Measurements from ENCODE around the gene CHMP4A.

CHMP4A gene

DNA sequence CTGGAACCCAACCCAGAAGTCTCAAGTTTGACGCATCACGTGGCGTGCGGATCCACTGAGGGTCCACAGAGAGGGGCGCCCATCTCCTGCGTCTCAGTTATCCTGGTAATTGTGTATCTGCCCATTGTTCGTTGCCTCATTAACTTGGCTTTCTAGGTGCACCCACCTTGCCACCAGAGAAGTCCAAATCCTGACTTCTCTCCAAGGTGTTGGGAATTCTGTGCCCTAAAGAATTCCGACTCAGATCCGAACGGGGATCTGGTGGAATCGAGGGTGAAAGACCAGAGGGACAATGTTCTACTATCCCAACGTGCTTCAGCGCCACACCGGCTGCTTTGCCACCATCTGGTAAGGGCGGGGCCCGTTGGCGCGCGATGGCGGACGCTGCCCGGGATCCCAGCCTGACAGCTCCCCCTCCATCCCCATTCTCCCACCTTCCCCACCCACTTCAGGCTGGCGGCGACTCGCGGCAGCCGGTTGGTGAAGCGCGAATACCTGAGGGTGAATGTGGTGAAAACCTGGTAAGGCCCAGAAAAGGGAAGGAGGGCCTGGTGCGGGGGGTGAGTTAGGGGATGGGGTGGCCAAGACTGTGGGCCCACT lies 40.9 kb downstream of the CHMP4A start:
- DNase-seq (ENCODE audit: low read depth): no peak
- TF ChIP-seq, protein P1, sequence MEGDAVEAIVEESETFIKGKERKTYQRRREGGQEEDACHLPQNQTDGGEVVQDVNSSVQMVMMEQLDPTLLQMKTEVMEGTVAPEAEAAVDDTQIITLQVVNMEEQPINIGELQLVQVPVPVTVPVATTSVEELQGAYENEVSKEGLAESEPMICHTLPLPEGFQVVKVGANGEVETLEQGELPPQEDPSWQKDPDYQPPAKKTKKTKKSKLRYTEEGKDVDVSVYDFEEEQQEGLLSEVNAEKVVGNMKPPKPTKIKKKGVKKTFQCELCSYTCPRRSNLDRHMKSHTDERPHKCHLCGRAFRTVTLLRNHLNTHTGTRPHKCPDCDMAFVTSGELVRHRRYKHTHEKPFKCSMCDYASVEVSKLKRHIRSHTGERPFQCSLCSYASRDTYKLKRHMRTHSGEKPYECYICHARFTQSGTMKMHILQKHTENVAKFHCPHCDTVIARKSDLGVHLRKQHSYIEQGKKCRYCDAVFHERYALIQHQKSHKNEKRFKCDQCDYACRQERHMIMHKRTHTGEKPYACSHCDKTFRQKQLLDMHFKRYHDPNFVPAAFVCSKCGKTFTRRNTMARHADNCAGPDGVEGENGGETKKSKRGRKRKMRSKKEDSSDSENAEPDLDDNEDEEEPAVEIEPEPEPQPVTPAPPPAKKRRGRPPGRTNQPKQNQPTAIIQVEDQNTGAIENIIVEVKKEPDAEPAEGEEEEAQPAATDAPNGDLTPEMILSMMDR (IDR thresholded peaks at IDR 0.05; ENCODE audit: low read depth, low read length): no peak
- TF ChIP-seq, protein P2, sequence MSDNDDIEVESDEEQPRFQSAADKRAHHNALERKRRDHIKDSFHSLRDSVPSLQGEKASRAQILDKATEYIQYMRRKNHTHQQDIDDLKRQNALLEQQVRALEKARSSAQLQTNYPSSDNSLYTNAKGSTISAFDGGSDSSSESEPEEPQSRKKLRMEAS (IDR thresholded peaks at IDR 0.05; ENCODE audit: low read depth, low read length): no peak
- no peak for TF ChIP-seq POLR2A (IDR thresholded peaks at IDR 0.05; ENCODE audit: extremely low read depth, insufficient read length)
- H3K4me3 ChIP-seq (ENCODE audit: low read depth, low read length): no peak overlapping the region

DNA sequence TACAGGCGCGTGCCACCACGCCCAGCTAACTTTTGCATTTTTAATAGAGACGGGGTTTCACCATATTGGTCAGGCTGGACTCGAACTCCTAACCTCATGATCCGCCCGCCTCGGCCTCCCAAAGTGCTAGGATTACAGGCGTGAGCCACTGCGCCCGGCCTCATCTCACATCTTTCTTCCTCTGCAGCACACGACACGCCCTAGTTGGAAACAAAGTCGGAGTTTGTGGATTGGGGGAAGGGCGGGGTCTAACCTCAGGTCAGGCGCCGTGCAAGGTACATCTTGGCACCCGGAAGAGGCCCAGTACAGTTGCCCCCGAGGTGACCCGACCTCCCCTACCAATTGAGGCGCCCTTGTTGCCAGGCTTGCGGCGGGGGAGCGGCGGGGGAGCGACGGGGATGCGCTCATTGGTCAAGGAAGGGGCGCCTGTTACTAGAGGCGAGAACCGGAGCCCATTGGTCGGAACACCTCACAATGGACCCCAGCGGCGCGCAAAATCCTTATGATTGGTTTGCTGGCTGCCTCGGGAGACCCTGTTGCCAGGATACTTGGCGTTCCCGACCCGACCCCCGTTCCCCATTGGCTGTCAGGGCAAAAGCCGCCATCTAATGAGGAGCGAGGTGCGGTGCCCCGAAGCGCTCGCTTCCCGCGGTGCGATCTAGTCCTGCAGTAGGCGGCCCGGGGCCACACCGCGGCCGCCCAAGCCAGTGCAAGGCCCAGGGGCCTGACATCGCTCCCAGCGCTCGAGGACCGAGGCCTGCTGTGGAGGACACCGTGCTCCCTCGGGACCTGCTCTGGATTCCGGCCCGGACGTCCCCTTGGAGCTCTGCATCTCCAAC lies 41.6 kb downstream of the CHMP4A start, which contains the start of gene REC8:
TSS of gene REC8 (plus strand) at position 659 of the 839 bp plus-strand sequence. CDS start 473 bp downstream, outside the sequence.
- H3K4me3 ChIP-seq (ENCODE audit: low read depth, low read length): no peak within 1 kb of the TSS

DNA sequence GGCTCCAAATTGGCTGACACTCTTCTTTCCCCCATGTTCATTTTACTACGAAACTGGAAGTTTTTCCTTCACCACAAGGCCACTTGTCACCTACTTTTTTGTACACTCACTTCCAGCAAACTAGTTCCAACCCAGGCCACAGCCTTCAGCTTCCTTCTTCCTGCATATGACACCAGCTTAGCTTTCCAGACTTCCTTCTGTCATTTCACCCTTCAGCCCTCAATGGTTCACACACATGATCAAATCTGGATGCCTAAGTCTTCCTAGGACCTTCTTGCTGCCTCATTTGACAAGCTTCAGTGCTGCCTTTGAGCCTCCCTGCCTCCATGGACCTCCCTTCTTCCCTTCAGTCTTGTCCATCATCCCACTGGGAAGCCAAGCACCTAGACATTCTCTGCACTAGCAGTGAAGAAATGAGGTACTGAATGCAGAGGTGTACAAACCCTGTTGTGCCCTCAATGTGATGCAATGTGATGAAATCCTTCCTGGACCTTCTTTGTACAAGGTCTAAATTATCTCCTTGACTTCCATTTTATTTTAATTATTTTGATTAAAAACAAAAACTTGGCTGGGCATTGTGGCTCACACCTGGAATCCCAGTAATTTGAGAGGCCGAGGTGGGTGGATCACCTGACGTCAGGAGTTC lies 45.7 kb downstream of the CHMP4A start:
- DNase-seq (ENCODE audit: low read depth): no peak
- TF ChIP-seq MYC (IDR thresholded peaks at IDR 0.05; ENCODE audit: low read depth, low read length) (no peak), POLR2A (IDR thresholded peaks at IDR 0.05; ENCODE audit: extremely low read depth, insufficient read length) (no peak)
- TF ChIP-seq, protein P2 (IDR thresholded peaks at IDR 0.05; ENCODE audit: low read depth, low read length): no peak
- TF ChIP-seq, protein P1 (IDR thresholded peaks at IDR 0.05; ENCODE audit: low read depth, low read length): no peak
- no peak overlapping the region for H3K4me3 ChIP-seq (ENCODE audit: low read depth, low read length)

More for the DNA sequence above, 41.6 kb downstream of the CHMP4A start, which contains the start of gene REC8:
- no peak for DNase-seq (ENCODE audit: low read depth)
- TF ChIP-seq, protein P1 (IDR thresholded peaks at IDR 0.05; ENCODE audit: low read depth, low read length): no peak
- TF ChIP-seq, protein P2 (IDR thresholded peaks at IDR 0.05; ENCODE audit: low read depth, low read length): no peak
- TF ChIP-seq POLR2A (IDR thresholded peaks at IDR 0.05; ENCODE audit: extremely low read depth, insufficient read length): no peak
- TF ChIP-seq MYC (IDR thresholded peaks at IDR 0.05; ENCODE audit: low read depth, low read length): no peak

DNA sequence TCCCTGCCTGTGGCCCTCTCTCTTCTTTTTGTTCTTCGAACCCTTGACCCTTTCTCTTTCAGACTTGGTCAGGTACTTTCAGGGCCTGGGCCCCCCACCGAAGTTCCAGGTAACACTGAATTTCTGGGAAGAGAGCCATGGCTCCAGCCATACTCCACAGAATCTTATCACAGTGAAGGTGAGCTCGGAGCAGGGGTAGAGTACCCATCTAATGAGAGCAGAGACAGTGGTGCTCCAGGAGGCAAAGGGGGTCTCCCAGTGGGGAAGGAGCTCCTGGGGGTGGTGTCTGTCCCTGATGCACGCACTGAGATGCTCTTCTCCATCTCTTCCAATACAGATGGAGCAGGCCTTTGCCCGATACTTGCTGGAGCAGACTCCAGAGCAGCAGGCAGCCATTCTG lies 47.5 kb downstream of the CHMP4A start:
- TF ChIP-seq MYC (IDR thresholded peaks at IDR 0.05; ENCODE audit: low read depth, low read length): no peak
- TF ChIP-seq, protein P1 (IDR thresholded peaks at IDR 0.05; ENCODE audit: low read depth, low read length): no peak
- TF ChIP-seq POLR2A (IDR thresholded peaks at IDR 0.05; ENCODE audit: extremely low read depth, insufficient read length): no peak
- TF ChIP-seq, protein P2 (IDR thresholded peaks at IDR 0.05; ENCODE audit: low read depth, low read length): no peak
- no peak for DNase-seq (ENCODE audit: low read depth)
- no peak overlapping the region for H3K4me3 ChIP-seq (ENCODE audit: low read depth, low read length)

DNA sequence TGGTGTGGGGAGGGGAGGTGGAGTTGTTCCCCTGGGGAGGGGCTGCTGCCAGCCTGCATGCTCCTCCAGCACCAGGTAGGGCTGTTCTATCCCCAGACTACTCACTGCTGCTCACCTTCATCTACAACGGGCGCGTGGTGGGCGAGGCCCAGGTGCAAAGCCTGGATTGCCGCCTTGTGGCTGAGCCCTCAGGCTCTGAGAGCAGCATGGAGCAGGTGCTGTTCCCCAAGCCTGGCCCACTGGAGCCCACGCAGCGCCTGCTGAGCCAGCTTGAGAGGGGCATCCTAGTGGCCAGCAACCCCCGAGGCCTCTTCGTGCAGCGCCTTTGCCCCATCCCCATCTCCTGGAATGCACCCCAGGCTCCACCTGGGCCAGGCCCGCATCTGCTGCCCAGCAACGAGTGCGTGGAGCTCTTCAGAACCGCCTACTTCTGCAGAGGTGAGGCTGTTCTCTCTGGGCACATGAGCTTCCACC lies 48.7 kb downstream of the CHMP4A start:
- DNase-seq (ENCODE audit: low read depth): no peak
- TF ChIP-seq, protein P1 (IDR thresholded peaks at IDR 0.05; ENCODE audit: low read depth, low read length): no peak
- TF ChIP-seq MYC (IDR thresholded peaks at IDR 0.05; ENCODE audit: low read depth, low read length): no peak
- TF ChIP-seq POLR2A (IDR thresholded peaks at IDR 0.05; ENCODE audit: extremely low read depth, insufficient read length): no peak
- TF ChIP-seq, protein P2 (IDR thresholded peaks at IDR 0.05; ENCODE audit: low read depth, low read length): no peak
- H3K4me3 ChIP-seq (ENCODE audit: low read depth, low read length): no peak overlapping the region
